Measurements from ENCODE around the gene STRA6. TPM values are rescaled to one million over a fixed set of nuclear protein-coding genes. Genes with fewer than 3 reads are reported as not detected.

STRA6 gene
- total RNA-seq, 1 experiment from 2014 or later = 0.54 TPM

DNA sequence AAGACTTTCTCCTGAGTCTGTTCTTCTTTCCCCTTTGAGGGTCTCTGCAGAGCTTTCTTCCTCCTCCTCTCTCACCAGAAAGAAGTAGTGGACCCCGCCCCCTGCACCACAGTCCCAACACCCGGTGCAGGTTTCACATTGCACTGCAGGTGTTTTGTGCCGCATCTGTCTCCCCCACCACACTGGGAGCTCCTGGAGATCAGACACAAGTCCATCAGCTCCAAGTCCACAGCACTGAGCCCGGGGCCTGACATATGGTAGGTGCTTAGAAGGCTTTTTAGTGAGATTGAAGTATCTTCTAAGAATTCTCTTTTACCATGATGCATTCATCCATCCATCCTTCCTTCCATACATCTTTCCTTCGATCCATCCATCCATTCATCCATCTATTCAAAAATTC lies 9.8 kb downstream of the STRA6 start:
- ChIA-PET CTCF (no interaction called here), RAD21 (ENCODE audit: low non-redundant PET in 1 of 2, low total read pairs in 2 of 2, uncharacterized antibody in 2 of 2, unreplicated experiment in 2 of 2) (no interaction called here), POLR2A (no interaction called here)
- H3K9me2 ChIP-seq (ENCODE audit: insufficient read depth) = no peaks in the 10 kb centered on the region
- H3K79me2 ChIP-seq (ENCODE audit: insufficient read depth, low read length) = no peaks in the 10 kb centered on the region
- no peaks in the 10 kb centered on the region for H4K20me1 ChIP-seq (ENCODE audit: insufficient read depth)
- H3K4me3 ChIP-seq (replicated peaks in 1 of 2; ENCODE audit: low read depth in 1 of 2, low read length in 2 of 2) = no peak overlapping the region
- BruUV-seq (replicated peaks) = no TSS peak
- H3K9me3 ChIP-seq (ENCODE audit: control insufficient read depth in 1 of 2, insufficient read depth in 1 of 2, low read depth in 1 of 2, low read length in 2 of 2) = no peaks in the 10 kb centered on the region
- ATAC-seq = no peak
- no peak overlapping the region for H3K9ac ChIP-seq (ENCODE audit: low read length)
- TF ChIP-seq CEBPB (IDR thresholded peaks at IDR 0.05; ENCODE audit: low read depth) (no peak), SIN3A (IDR thresholded peaks at IDR 0.05; ENCODE audit: low read depth) (no peak), ZFX (IDR thresholded peaks at IDR 0.05) (no peak), SRF (IDR thresholded peaks at IDR 0.05; ENCODE audit: low read depth) (no peak), EZH2 (IDR thresholded peaks at IDR 0.05) (no peak), FOSL1 (IDR thresholded peaks at IDR 0.05; ENCODE audit: low read depth) (no peak), ELF1 (IDR thresholded peaks at IDR 0.05; ENCODE audit: borderline replicate concordance, low read depth) (no peak), SP1 (IDR thresholded peaks at IDR 0.05; ENCODE audit: low read depth) (no peak), TCF7L2 (IDR thresholded peaks at IDR 0.05; ENCODE audit: borderline replicate concordance, extremely low read depth, insufficient read depth, insufficient read length) (no peak), POLR2AphosphoS5 (IDR thresholded peaks at IDR 0.05; ENCODE audit: low read depth, low read length) (no peak), CBX3 (IDR thresholded peaks at IDR 0.05; ENCODE audit: low read depth) (no peak), YY1 (IDR thresholded peaks at IDR 0.05; ENCODE audit: extremely low read depth, insufficient replicate concordance, low read depth, low read length) (no peak), RAD21 (IDR thresholded peaks at IDR 0.05; ENCODE audit: low read depth) (no peak), JUND (IDR thresholded peaks at IDR 0.05) (no peak)
- TF ChIP-seq, protein P1, sequence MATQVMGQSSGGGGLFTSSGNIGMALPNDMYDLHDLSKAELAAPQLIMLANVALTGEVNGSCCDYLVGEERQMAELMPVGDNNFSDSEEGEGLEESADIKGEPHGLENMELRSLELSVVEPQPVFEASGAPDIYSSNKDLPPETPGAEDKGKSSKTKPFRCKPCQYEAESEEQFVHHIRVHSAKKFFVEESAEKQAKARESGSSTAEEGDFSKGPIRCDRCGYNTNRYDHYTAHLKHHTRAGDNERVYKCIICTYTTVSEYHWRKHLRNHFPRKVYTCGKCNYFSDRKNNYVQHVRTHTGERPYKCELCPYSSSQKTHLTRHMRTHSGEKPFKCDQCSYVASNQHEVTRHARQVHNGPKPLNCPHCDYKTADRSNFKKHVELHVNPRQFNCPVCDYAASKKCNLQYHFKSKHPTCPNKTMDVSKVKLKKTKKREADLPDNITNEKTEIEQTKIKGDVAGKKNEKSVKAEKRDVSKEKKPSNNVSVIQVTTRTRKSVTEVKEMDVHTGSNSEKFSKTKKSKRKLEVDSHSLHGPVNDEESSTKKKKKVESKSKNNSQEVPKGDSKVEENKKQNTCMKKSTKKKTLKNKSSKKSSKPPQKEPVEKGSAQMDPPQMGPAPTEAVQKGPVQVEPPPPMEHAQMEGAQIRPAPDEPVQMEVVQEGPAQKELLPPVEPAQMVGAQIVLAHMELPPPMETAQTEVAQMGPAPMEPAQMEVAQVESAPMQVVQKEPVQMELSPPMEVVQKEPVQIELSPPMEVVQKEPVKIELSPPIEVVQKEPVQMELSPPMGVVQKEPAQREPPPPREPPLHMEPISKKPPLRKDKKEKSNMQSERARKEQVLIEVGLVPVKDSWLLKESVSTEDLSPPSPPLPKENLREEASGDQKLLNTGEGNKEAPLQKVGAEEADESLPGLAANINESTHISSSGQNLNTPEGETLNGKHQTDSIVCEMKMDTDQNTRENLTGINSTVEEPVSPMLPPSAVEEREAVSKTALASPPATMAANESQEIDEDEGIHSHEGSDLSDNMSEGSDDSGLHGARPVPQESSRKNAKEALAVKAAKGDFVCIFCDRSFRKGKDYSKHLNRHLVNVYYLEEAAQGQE (IDR thresholded peaks at IDR 0.05; ENCODE audit: low read depth) = no peak
- TF ChIP-seq, protein P2, sequence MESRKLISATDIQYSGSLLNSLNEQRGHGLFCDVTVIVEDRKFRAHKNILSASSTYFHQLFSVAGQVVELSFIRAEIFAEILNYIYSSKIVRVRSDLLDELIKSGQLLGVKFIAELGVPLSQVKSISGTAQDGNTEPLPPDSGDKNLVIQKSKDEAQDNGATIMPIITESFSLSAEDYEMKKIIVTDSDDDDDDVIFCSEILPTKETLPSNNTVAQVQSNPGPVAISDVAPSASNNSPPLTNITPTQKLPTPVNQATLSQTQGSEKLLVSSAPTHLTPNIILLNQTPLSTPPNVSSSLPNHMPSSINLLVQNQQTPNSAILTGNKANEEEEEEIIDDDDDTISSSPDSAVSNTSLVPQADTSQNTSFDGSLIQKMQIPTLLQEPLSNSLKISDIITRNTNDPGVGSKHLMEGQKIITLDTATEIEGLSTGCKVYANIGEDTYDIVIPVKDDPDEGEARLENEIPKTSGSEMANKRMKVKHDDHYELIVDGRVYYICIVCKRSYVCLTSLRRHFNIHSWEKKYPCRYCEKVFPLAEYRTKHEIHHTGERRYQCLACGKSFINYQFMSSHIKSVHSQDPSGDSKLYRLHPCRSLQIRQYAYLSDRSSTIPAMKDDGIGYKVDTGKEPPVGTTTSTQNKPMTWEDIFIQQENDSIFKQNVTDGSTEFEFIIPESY (IDR thresholded peaks at IDR 0.05; ENCODE audit: extremely low read depth, insufficient replicate concordance, low read length) = no peak
- TF ChIP-seq, protein P3, sequence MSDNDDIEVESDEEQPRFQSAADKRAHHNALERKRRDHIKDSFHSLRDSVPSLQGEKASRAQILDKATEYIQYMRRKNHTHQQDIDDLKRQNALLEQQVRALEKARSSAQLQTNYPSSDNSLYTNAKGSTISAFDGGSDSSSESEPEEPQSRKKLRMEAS (IDR thresholded peaks at IDR 0.05) = no peak
- TF ChIP-seq, protein P4, sequence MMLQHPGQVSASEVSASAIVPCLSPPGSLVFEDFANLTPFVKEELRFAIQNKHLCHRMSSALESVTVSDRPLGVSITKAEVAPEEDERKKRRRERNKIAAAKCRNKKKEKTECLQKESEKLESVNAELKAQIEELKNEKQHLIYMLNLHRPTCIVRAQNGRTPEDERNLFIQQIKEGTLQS (IDR thresholded peaks at IDR 0.05) = no peak
- TF ChIP-seq, protein P5, sequence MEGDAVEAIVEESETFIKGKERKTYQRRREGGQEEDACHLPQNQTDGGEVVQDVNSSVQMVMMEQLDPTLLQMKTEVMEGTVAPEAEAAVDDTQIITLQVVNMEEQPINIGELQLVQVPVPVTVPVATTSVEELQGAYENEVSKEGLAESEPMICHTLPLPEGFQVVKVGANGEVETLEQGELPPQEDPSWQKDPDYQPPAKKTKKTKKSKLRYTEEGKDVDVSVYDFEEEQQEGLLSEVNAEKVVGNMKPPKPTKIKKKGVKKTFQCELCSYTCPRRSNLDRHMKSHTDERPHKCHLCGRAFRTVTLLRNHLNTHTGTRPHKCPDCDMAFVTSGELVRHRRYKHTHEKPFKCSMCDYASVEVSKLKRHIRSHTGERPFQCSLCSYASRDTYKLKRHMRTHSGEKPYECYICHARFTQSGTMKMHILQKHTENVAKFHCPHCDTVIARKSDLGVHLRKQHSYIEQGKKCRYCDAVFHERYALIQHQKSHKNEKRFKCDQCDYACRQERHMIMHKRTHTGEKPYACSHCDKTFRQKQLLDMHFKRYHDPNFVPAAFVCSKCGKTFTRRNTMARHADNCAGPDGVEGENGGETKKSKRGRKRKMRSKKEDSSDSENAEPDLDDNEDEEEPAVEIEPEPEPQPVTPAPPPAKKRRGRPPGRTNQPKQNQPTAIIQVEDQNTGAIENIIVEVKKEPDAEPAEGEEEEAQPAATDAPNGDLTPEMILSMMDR (IDR thresholded peaks at IDR 0.05 in 2 of 3, conservative IDR thresholded peaks at IDR 0.05 in 1 of 3; ENCODE audit: borderline replicate concordance in 1 of 3, insufficient read depth in 1 of 3, low read depth in 2 of 3, low read length in 2 of 3) = no peak
- peak overlapping the region; percentile 46; the same call in 1 of the 2 replicates for H3K4me2 ChIP-seq (ENCODE audit: low read length)
- intact Hi-C loops (cut with micrococcal nuclease) = no loop called here
- H3K27ac ChIP-seq (ENCODE audit: low read depth, low read length) = no peak overlapping the region
- DNase-seq (ENCODE audit: low read depth, low spot score) = no peak
- no peak overlapping the region for H2AFZ ChIP-seq (ENCODE audit: low read depth, low read length, poor library complexity, severe bottlenecking)
- peaks cover 18 to 50% of the 10 kb centered on the region in 2 experiments for H3K4me1 ChIP-seq (ENCODE audit: control insufficient read depth in 1 of 2, insufficient read depth in 2 of 2, low read length in 2 of 2)
- peaks cover 40% of the 10 kb centered on the region; the same call in 1 of the 2 replicates for H3K27me3 ChIP-seq (ENCODE audit: insufficient read depth, low read length)
- H3K36me3 ChIP-seq (ENCODE audit: control insufficient read depth in 1 of 2, insufficient read depth in 2 of 2, low read length in 2 of 2) = no peaks in the 10 kb centered on the region

All from HCT116 (cell line).